HCT116 (cell line): ENCODE data around the gene IL1RAPL1. TPM values are rescaled to one million over a fixed set of nuclear protein-coding genes. Genes with fewer than 3 reads are reported as not detected.
A peak's percentile ranks its signal among the peaks of the same experiment; 100 is the strongest.

ENCODE experiments used
- ATAC-seq: fragments of 200-7000 bp; cut with Tn5 transposase; 2 replicates; pipeline ENCODE4 v1.9.1; 2020; ENCODE audit warnings: mild to moderate bottlenecking, moderate library complexity
- BruUV-seq: library from RNA; stranded (reverse); fragments of 400-500 nt; replicated peaks from 2 replicates; lab custom pipeline; 2021; lab: Mats Ljungman, UMichigan
- CTCF ChIA-PET: fragments of 300-600 bp; sonication (Branson Sonifier 250); formaldehyde crosslinking; loops from one replicate; lab custom pipeline; 2021; ENCODE audit warnings: antibody characterized with exemption; lab: Charles Lee
- POLR2A ChIA-PET: fragments of 300-600, 350-600 bp; sonication (Branson Sonifier 250); formaldehyde crosslinking; loops from one replicate; lab custom pipeline; 2021; ENCODE audit warnings: antibody characterized with exemption; lab: Charles Lee
- RAD21 ChIA-PET, 2 experiments: fragments of 300-600 bp; sonication (Branson Sonifier 250); formaldehyde crosslinking; loops; one replicate each; lab custom pipeline; 2023; ENCODE audit warnings: low total read pairs in 2 of 2; ENCODE audit not compliant: uncharacterized antibody in 2 of 2, unreplicated experiment in 2 of 2, low non-redundant PET in 1 of 2; lab: Charles Lee
- DNase-seq: peaks from one replicate; pipeline ENCODE4 v3.0.0-alpha.2; 2010; ENCODE audit warnings: low read depth, low spot score
- H2AFZ ChIP-seq: fragments of 200-600 bp; shearing (Covaris generic), sonication (generic); 2 replicates; pipeline ENCODE4 v1.6.1; 2017; ENCODE audit warnings: low read depth, mixed run types, mixed read lengths, antibody characterized with exemption, low read length; ENCODE audit not compliant: poor library complexity, severe bottlenecking
- H3K27ac ChIP-seq: 2 replicates; pipeline ENCODE4 v1.5.1; 2012; ENCODE audit warnings: low read depth, low read length
- H3K27me3 ChIP-seq: fragments of 200-600 bp; sonication (generic); 2 replicates; pipeline ENCODE4 v1.6.1; 2016; ENCODE audit warnings: mixed run types, low read length, mixed read lengths; ENCODE audit not compliant: insufficient read depth
- H3K36me3 ChIP-seq, 2 experiments: fragments of 200-500 bp in 1 of 2; fragments of 200-600 bp in 1 of 2; sonication (Bioruptor generic) in 1 of 2; sonication (generic) in 1 of 2; 2 replicates each; pipeline versions ENCODE4 v1.5.1 to v1.6.1; 2014 to 2016; ENCODE audit warnings: low read length in 2 of 2, inconsistent platforms in 1 of 2, mixed read lengths in 1 of 2, mixed run types in 1 of 2; ENCODE audit not compliant: insufficient read depth in 2 of 2, control insufficient read depth in 1 of 2
- H3K4me1 ChIP-seq, 2 experiments: fragments of 200-600 bp in 1 of 2; sonication (generic) in 1 of 2; 2 replicates each; pipeline versions ENCODE4 v1.5.1 to v1.6.1; 2012 to 2017; ENCODE audit warnings: low read length in 2 of 2, inconsistent platforms in 1 of 2, mild to moderate bottlenecking in 1 of 2, mixed read lengths in 1 of 2, mixed run types in 1 of 2, moderate library complexity in 1 of 2; ENCODE audit not compliant: insufficient read depth in 2 of 2, control insufficient read depth in 1 of 2
- H3K4me2 ChIP-seq: fragments of 200-600 bp; sonication (generic); 2 replicates; pipeline ENCODE4 v1.6.1; 2017; ENCODE audit warnings: mixed run types, low read length, mixed read lengths
- H3K4me3 ChIP-seq, 2 experiments: fragments of 200-600 bp in 1 of 2; sonication (generic) in 1 of 2; replicated peaks in 1 of 2; 2 replicates each; pipeline ENCODE4 v1.5.1; 2011 to 2016; ENCODE audit warnings: low read length in 2 of 2, control low read depth in 1 of 2, low read depth in 1 of 2, mild to moderate bottlenecking in 1 of 2, mixed read lengths in 1 of 2, mixed run types in 1 of 2
- H3K79me2 ChIP-seq: fragments of 200-600 bp; sonication (generic); 2 replicates; pipeline ENCODE4 v1.6.1; 2017; ENCODE audit warnings: mild to moderate bottlenecking, mixed run types, low read length, moderate library complexity, mixed read lengths; ENCODE audit not compliant: insufficient read depth
- H3K9ac ChIP-seq: fragments of 200-600 bp; sonication (generic); 2 replicates; pipeline ENCODE4 v1.6.1; 2016; ENCODE audit warnings: low read length, mixed read lengths
- H3K9me2 ChIP-seq: fragments of 200-600 bp; sonication (generic), shearing (Covaris generic); 2 replicates; pipeline ENCODE4 v1.6.1; 2017; ENCODE audit warnings: mixed run types, mild to moderate bottlenecking, moderate library complexity; ENCODE audit not compliant: insufficient read depth
- H3K9me3 ChIP-seq, 2 experiments: fragments of 200-500 bp in 1 of 2; fragments of 200-600 bp in 1 of 2; sonication (Bioruptor generic) in 1 of 2; sonication (generic) in 1 of 2; 2 replicates each; pipeline ENCODE4 v1.6.1; 2014 to 2017; ENCODE audit warnings: low read length in 2 of 2, mixed read lengths in 2 of 2, inconsistent platforms in 1 of 2, low read depth in 1 of 2, mild to moderate bottlenecking in 1 of 2, mixed run types in 1 of 2, moderate library complexity in 1 of 2; ENCODE audit not compliant: control insufficient read depth in 1 of 2, insufficient read depth in 1 of 2
- H4K20me1 ChIP-seq: fragments of 200-600 bp; sonication (generic), shearing (Covaris generic); 2 replicates; pipeline ENCODE4 v1.6.1; 2017; ENCODE audit warnings: mixed run types, mild to moderate bottlenecking, moderate library complexity; ENCODE audit not compliant: insufficient read depth
- CEBPB ChIP-seq: IDR thresholded peaks from 2 replicates; pipeline ENCODE4 v1.6.1; 2012; ENCODE audit warnings: low read depth
- EZH2 ChIP-seq: fragments of 200-600 bp; sonication (generic); IDR thresholded peaks from 2 replicates; pipeline ENCODE4 v1.6.1; 2017; ENCODE audit warnings: antibody characterized with exemption, mixed run types
- FOSL1 ChIP-seq: IDR thresholded peaks from 2 replicates; pipeline ENCODE4 v1.6.1; 2012; ENCODE audit warnings: low read depth
- POLR2AphosphoS5 ChIP-seq: IDR thresholded peaks from 2 replicates; pipeline ENCODE4 v1.6.1; 2011; ENCODE audit warnings: mild to moderate bottlenecking, low read depth, low read length, moderate library complexity
- SRF ChIP-seq: IDR thresholded peaks from 2 replicates; pipeline ENCODE4 v1.6.1; 2012; ENCODE audit warnings: low read depth
- TCF7L2 ChIP-seq: IDR thresholded peaks from 2 replicates; pipeline ENCODE4 v1.7.0; 2011; ENCODE audit warnings: borderline replicate concordance, inconsistent platforms; ENCODE audit not compliant: insufficient read depth, insufficient read length; ENCODE audit errors: extremely low read depth
- intact Hi-C: fragments of 100-400 bp; cut with micrococcal nuclease; formaldehyde crosslinking; loops from 2 replicates; pipeline ENCODE4 v1.10.0; 2022
- total RNA-seq: library from RNA; stranded (reverse); gene quantifications from one replicate; pipeline ENCODE4 v1.2.1, GENCODE V29; 2021; ENCODE audit not compliant: unreplicated experiment

IL1RAPL1 gene
- total RNA-seq, 1 experiment from 2014 or later, result 2.8 TPM

- Histone ChIP-seq H3K27ac (no peak overlapping the region), H3K79me2 (no peaks in the 10 kb centered on the region), H3K9ac (no peak overlapping the region), H3K9me3 (no peaks in the 10 kb centered on the region)
- no TSS peak for BruUV-seq
- no peak for DNase-seq
- peak; percentile 35; the same call in 1 of the 2 replicates for TF ChIP-seq FOSL1
- no peak for TF ChIP-seq SRF
- no peak for TF ChIP-seq TCF7L2
- TF ChIP-seq, all 23 proteins: peak for 1
- Histone ChIP-seq H3K4me2 (peak overlapping the region; percentile 30), H3K9me2 (no peaks in the 10 kb centered on the region), H3K4me1 (peaks cover 0 to 12% of the 10 kb centered on the region in 2 experiments; a peak in 1 of 4 replicates), H2AFZ (no peak overlapping the region), H3K4me3 (no peak overlapping the region), H3K27me3 (no peaks in the 10 kb centered on the region), H4K20me1 (no peaks in the 10 kb centered on the region), H3K36me3 (no peaks in the 10 kb centered on the region)
- ChIA-PET CTCF (no interaction called here), POLR2A (no interaction called here), RAD21 (no interaction called here)
- ATAC-seq, result no peak
- intact Hi-C loops, result no loop called here
These were observed 34.9 kb upstream of the IL1RAPL1 start for GRCh38 chrX:28552322-28552721.

DNA sequence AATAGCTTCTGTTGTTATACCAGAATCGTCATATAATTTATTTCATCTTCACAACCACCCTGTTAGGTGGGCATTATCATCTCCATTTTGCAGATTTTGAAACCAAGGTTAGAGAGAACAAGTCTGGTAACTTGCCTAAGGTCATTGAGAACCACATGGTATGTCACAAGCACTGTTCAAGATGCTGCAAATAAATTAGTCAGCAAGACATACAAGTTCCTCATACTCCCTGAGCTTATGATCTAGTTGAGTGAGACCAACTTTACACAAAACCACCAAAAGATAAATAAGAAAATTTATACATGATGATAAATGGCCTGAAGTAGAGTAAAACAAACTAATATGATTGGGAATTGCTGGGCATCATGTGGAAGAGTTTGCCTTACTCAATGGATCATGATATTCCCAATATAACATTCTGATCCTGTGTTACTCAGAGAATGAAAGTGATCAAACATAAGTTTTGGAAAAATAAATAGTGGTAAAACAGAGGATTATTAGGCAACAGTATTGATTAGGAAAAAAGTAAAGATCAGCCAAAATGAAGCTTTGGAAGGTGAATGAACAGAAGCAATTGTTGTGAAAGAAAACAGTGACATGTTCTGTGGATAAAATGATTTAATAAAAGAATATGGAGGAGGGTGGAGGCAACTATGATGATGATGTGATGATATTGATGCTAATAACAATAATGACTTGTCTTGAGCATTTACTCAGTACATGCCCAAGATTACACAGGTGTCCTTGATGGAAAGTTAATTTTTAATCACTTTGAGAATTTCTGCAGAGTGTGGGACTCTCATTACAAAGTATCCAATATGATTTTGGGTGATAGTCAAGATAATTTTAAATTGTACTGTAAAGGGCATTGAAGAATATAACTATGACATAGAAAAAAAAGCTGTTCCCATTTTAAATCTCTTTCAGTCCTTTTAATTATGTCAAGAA lies 34.1 kb upstream of the IL1RAPL1 start:
- H3K9me3 ChIP-seq, result no peaks in the 10 kb centered on the region
- H3K4me1 ChIP-seq, result peaks cover 0 to 12% of the 10 kb centered on the region in 2 experiments; a peak in 1 of 4 replicates
- no peaks in the 10 kb centered on the region for H3K9me2 ChIP-seq
- peak overlapping the region; percentile 30; the same call in 1 of the 2 replicates for H3K4me2 ChIP-seq
- intact Hi-C loops, result no loop called here
- TF ChIP-seq CEBPB, result no peak
- no peak for TF ChIP-seq EZH2
- no peak for TF ChIP-seq POLR2AphosphoS5
- no peaks in the 10 kb centered on the region for H3K36me3 ChIP-seq
- no peak for ATAC-seq
- CTCF ChIA-PET, result no interaction called here
- no peak overlapping the region for H3K4me3 ChIP-seq
- no peak overlapping the region for H3K9ac ChIP-seq
- H3K27ac ChIP-seq, result no peak overlapping the region
- H2AFZ ChIP-seq, result no peak overlapping the region
- no peaks in the 10 kb centered on the region for H4K20me1 ChIP-seq
- POLR2A ChIA-PET, result no interaction called here
- no peaks in the 10 kb centered on the region for H3K79me2 ChIP-seq
- no peak for DNase-seq
- RAD21 ChIA-PET, result no interaction called here
- no peaks in the 10 kb centered on the region for H3K27me3 ChIP-seq
- BruUV-seq, result no TSS peak
